Measurements from ENCODE around the gene SUSD1. TPM values are rescaled to one million over a fixed set of nuclear protein-coding genes. Genes with fewer than 3 reads are reported as not detected.

Gene SUSD1
- polyA plus RNA-seq, 1 donor (not counting 4 experiments of a cell fraction or from before 2014, with no cell fraction given): 3.6 TPM

- Histone ChIP-seq H4K20me1 (ENCODE audit: control insufficient read depth, extremely low read depth, insufficient read depth, low read length) (no peaks in the 10 kb centered on the region), H3K36me3 (ENCODE audit: control insufficient read depth in 2 of 2, extremely low read depth in 1 of 2, insufficient read depth in 2 of 2, low read length in 2 of 2) (no peaks in the 10 kb centered on the region), H3K79me2 (ENCODE audit: control insufficient read depth, insufficient read depth, low read length) (no peaks in the 10 kb centered on the region), H3K9me3 (ENCODE audit: control insufficient read depth, low read depth, low read length) (no peaks in the 10 kb centered on the region), H3K27me3 (ENCODE audit: control insufficient read depth, extremely low read depth, insufficient read depth, low read length) (no peaks in the 10 kb centered on the region), H3K9ac (ENCODE audit: control insufficient read depth, extremely low read depth, insufficient read depth, low read length) (no peak overlapping the region), H3K27ac (ENCODE audit: control insufficient read depth, insufficient read depth, low read length) (no peak overlapping the region), H3K9me1 (ENCODE audit: control insufficient read depth, extremely low read depth, insufficient read depth, low read length) (no peaks in the 10 kb centered on the region), H3K4me2 (ENCODE audit: control insufficient read depth, extremely low read depth, insufficient read depth, low read depth, low read length) (no peak overlapping the region), H3K4me1 (ENCODE audit: control insufficient read depth, extremely low read depth, insufficient read depth, low read length) (peaks cover 6% of the 10 kb centered on the region), H3K4me3 (ENCODE audit: control insufficient read depth in 2 of 3, extremely low read depth in 1 of 3, insufficient read depth in 2 of 3, low read depth in 1 of 3, low read length in 3 of 3) (no peak overlapping the region), H2AFZ (ENCODE audit: control insufficient read depth, low read length) (no peak overlapping the region)
- TF ChIP-seq CTCF (optimal IDR thresholded peaks at IDR 0.05 in 1 of 3, IDR thresholded peaks at IDR 0.05 in 1 of 3, conservative IDR thresholded peaks at IDR 0.05 in 1 of 3; ENCODE audit: extremely low read depth in 1 of 3, insufficient read depth in 2 of 3, low read length in 3 of 3): no peak
- TF ChIP-seq EZH2 (IDR thresholded peaks at IDR 0.05; ENCODE audit: low read length): no peak
- FAIRE-seq (no peak), DNase-seq (ENCODE audit: low read depth, low spot score) (no peak)
- dilution Hi-C loops (cut with MboI; ENCODE audit: extremely low pct_ligation_motif_present, low sequenced_read_pairs): no loop called here
These were observed 98.3 kb downstream of the SUSD1 start for GRCh38 chr9:112076814-112077213.

- Histone ChIP-seq H2AFZ (ENCODE audit: control insufficient read depth, low read length) (no peak overlapping the region), H3K79me2 (ENCODE audit: control insufficient read depth, insufficient read depth, low read length) (no peaks in the 10 kb centered on the region), H4K20me1 (ENCODE audit: control insufficient read depth, extremely low read depth, insufficient read depth, low read length) (no peaks in the 10 kb centered on the region), H3K27ac (ENCODE audit: control insufficient read depth, insufficient read depth, low read length) (no peak overlapping the region), H3K9me3 (ENCODE audit: control insufficient read depth, low read depth, low read length) (no peaks in the 10 kb centered on the region), H3K9ac (ENCODE audit: control insufficient read depth, extremely low read depth, insufficient read depth, low read length) (no peak overlapping the region), H3K9me1 (ENCODE audit: control insufficient read depth, extremely low read depth, insufficient read depth, low read length) (no peaks in the 10 kb centered on the region), H3K4me1 (ENCODE audit: control insufficient read depth, extremely low read depth, insufficient read depth, low read length) (peaks cover 3% of the 10 kb centered on the region), H3K4me2 (ENCODE audit: control insufficient read depth, extremely low read depth, insufficient read depth, low read depth, low read length) (no peak overlapping the region), H3K27me3 (ENCODE audit: control insufficient read depth, extremely low read depth, insufficient read depth, low read length) (no peaks in the 10 kb centered on the region), H3K36me3 (ENCODE audit: control insufficient read depth in 2 of 2, extremely low read depth in 1 of 2, insufficient read depth in 2 of 2, low read length in 2 of 2) (no peaks in the 10 kb centered on the region), H3K4me3 (ENCODE audit: control insufficient read depth in 2 of 3, extremely low read depth in 1 of 3, insufficient read depth in 2 of 3, low read depth in 1 of 3, low read length in 3 of 3) (no peak overlapping the region)
- dilution Hi-C loops (cut with MboI; ENCODE audit: extremely low pct_ligation_motif_present, low sequenced_read_pairs): no loop called here
- no peak for TF ChIP-seq CTCF (optimal IDR thresholded peaks at IDR 0.05 in 1 of 3, IDR thresholded peaks at IDR 0.05 in 1 of 3, conservative IDR thresholded peaks at IDR 0.05 in 1 of 3; ENCODE audit: extremely low read depth in 1 of 3, insufficient read depth in 2 of 3, low read length in 3 of 3)
- TF ChIP-seq EZH2 (IDR thresholded peaks at IDR 0.05; ENCODE audit: low read length): no peak
- FAIRE-seq: no peak
- DNase-seq (ENCODE audit: low read depth, low spot score): no peak
These were observed 100.1 kb downstream of the SUSD1 start for GRCh38 chr9:112075009-112075378.

All from keratinocyte (primary cell).